MM.1S (cell line): ENCODE results near the gene CTNNA3.
"Not testable (repeated sequence)": the region's sequence is repeated elsewhere in the genome, so short reads cannot be mapped to it uniquely, and the experiment has no call there.

ENCODE experiments used
- DNase-seq: peaks from one replicate; pipeline ENCODE4 v3.0.0-alpha.2; 2015
- H2AFZ ChIP-seq: fragments of 300-600 bp; sonication (generic); 2 replicates; pipeline ENCODE4 v1.6.0; 2016; ENCODE audit warnings: antibody characterized with exemption, low read length
- H3F3A ChIP-seq: fragments of 300-600 bp; sonication (generic); 2 replicates; pipeline ENCODE4 v1.6.1; 2016; ENCODE audit warnings: mild to moderate bottlenecking, antibody characterized with exemption, low read length, moderate library complexity, mixed read lengths; ENCODE audit not compliant: insufficient read depth
- H3K27ac ChIP-seq: fragments of 300-600 bp; sonication (generic); 2 replicates; pipeline ENCODE4 v1.5.1; 2016; ENCODE audit warnings: mild to moderate bottlenecking, low read length
- H3K27me3 ChIP-seq: fragments of 300-600 bp; sonication (generic); replicated peaks from 2 replicates; pipeline ENCODE4 v1.6.0; 2016; ENCODE audit warnings: low read length; ENCODE audit not compliant: insufficient read depth
- H3K36me3 ChIP-seq: fragments of 300-600 bp; sonication (generic); replicated peaks from 2 replicates; pipeline ENCODE4 v1.6.1; 2016; ENCODE audit warnings: mild to moderate bottlenecking, low read length, mixed read lengths; ENCODE audit not compliant: insufficient read depth
- H3K4me1 ChIP-seq: fragments of 300-600 bp; sonication (generic); 2 replicates; pipeline ENCODE4 v1.6.1; 2016; ENCODE audit warnings: low read length, mixed read lengths
- H3K4me2 ChIP-seq: fragments of 300-600 bp; sonication (generic); 2 replicates; pipeline ENCODE4 v1.6.0; 2016; ENCODE audit warnings: low read depth, low read length
- H3K4me3 ChIP-seq: fragments of 300-600 bp; sonication (generic); 2 replicates; pipeline ENCODE4 v1.5.1; 2016; ENCODE audit warnings: low read length, mixed read lengths
- H3K79me2 ChIP-seq: fragments of 300-600 bp; sonication (generic); 2 replicates; pipeline ENCODE4 v1.6.1; 2016; ENCODE audit warnings: mixed run types, low read length, mixed read lengths
- H3K9ac ChIP-seq: fragments of 300-600 bp; sonication (generic); 2 replicates; pipeline ENCODE4 v1.6.1; 2016; ENCODE audit warnings: low read length, mixed read lengths
- H3K9me2 ChIP-seq: fragments of 300-600 bp; sonication (generic); replicated peaks from 2 replicates; pipeline ENCODE4 v1.6.1; 2016; ENCODE audit warnings: mild to moderate bottlenecking, low read length, mixed read lengths; ENCODE audit not compliant: insufficient read depth
- H3K9me3 ChIP-seq: fragments of 300-600 bp; sonication (generic); replicated peaks from 2 replicates; pipeline ENCODE4 v1.6.1; 2016; ENCODE audit warnings: mild to moderate bottlenecking, low read length, mixed read lengths; ENCODE audit not compliant: insufficient read depth
- H4K20me1 ChIP-seq: fragments of 300-600 bp; sonication (generic); 2 replicates; pipeline ENCODE4 v1.6.1; 2016; ENCODE audit warnings: mild to moderate bottlenecking, low read length, moderate library complexity, mixed read lengths; ENCODE audit not compliant: insufficient read depth
- EZH2 ChIP-seq: fragments of 300-600 bp; sonication (generic); optimal IDR thresholded peaks from 2 replicates; pipeline ENCODE3; 2017; ENCODE audit warnings: low read depth, mild to moderate bottlenecking, antibody characterized with exemption, low read length, mixed read lengths
- EZH2phosphoT487 ChIP-seq: fragments of 300-600 bp; sonication (generic); IDR thresholded peaks from 2 replicates; pipeline ENCODE4 v1.6.1; 2018; ENCODE audit warnings: antibody characterized with exemption, low read length
- TF ChIP-seq, protein P1 (sequence below): fragments of 300-600 bp; sonication (generic); IDR thresholded peaks from 2 replicates; pipeline ENCODE4 v1.5.1; 2016; ENCODE audit warnings: antibody characterized with exemption, low read length, mixed read lengths

Gene CTNNA3

DNA sequence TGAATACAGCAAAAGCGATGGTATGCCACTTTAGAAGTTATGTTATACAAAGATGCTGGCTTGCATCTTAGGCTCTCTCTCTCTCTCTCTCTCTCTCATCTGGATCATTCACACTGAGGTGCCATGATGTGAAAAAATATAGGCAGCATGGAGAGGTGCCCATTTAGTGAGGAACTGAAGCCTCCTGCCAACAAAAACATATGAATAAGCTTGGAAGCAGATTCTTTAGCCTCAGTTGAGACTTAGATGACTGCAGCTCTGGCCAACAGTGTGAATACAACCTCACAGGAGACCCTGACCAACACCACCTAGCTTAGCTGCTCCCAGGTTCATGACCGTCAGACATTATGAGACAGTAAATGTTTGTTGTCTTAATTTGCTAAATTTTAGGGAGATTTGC, 1330.3 kb downstream of the CTNNA3 start:
- no peaks in the 10 kb centered on the region for H3K4me1 ChIP-seq
- no peaks in the 10 kb centered on the region for H3K27me3 ChIP-seq
- H3K9ac ChIP-seq = no peak overlapping the region
- TF ChIP-seq EZH2 (no peak), EZH2phosphoT487 (no peak)
- TF ChIP-seq, protein P1, sequence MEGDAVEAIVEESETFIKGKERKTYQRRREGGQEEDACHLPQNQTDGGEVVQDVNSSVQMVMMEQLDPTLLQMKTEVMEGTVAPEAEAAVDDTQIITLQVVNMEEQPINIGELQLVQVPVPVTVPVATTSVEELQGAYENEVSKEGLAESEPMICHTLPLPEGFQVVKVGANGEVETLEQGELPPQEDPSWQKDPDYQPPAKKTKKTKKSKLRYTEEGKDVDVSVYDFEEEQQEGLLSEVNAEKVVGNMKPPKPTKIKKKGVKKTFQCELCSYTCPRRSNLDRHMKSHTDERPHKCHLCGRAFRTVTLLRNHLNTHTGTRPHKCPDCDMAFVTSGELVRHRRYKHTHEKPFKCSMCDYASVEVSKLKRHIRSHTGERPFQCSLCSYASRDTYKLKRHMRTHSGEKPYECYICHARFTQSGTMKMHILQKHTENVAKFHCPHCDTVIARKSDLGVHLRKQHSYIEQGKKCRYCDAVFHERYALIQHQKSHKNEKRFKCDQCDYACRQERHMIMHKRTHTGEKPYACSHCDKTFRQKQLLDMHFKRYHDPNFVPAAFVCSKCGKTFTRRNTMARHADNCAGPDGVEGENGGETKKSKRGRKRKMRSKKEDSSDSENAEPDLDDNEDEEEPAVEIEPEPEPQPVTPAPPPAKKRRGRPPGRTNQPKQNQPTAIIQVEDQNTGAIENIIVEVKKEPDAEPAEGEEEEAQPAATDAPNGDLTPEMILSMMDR = no peak
- H3K9me2 ChIP-seq = no peaks in the 10 kb centered on the region
- no peaks in the 10 kb centered on the region for H3K9me3 ChIP-seq
- H3K27ac ChIP-seq = no peak overlapping the region
- H3K4me3 ChIP-seq = no peak overlapping the region
- H4K20me1 ChIP-seq = no peaks in the 10 kb centered on the region
- no peak overlapping the region for H3K4me2 ChIP-seq
- H3F3A ChIP-seq = no peaks in the 10 kb centered on the region
- no peaks in the 10 kb centered on the region for H3K79me2 ChIP-seq
- H2AFZ ChIP-seq = no peak overlapping the region
- DNase-seq = no peak
- no peaks in the 10 kb centered on the region for H3K36me3 ChIP-seq

DNA sequence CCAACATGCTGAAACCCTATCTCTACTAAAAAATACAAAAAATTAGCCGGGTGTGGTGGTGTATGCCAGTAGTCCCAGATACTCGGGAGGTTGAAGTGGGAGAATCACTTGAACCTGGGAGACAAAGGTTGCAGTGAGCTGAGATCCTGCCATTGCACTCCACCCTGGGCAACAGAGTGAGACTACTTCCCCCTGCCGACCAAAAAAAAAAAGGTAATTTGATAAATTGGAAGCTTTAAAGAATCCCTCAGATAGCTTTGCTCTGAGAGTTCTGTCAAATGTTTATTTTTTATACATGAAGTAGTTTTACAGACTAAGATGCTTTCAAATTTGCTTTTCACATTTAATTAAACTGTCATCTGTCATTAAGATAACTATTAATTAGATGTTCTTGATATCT, 1333.5 kb downstream of the CTNNA3 start:
- TF ChIP-seq EZH2 = no peak
- no peak for TF ChIP-seq EZH2phosphoT487
- TF ChIP-seq, protein P1 = no peak
- Histone ChIP-seq H3K36me3 (no peaks in the 10 kb centered on the region), H4K20me1 (no peaks in the 10 kb centered on the region), H2AFZ (no peak overlapping the region), H3K9ac (no peak overlapping the region), H3K4me3 (no peak overlapping the region), H3F3A (no peaks in the 10 kb centered on the region), H3K4me1 (no peaks in the 10 kb centered on the region), H3K9me2 (no peaks in the 10 kb centered on the region), H3K4me2 (no peak overlapping the region), H3K27ac (no peak overlapping the region), H3K79me2 (no peaks in the 10 kb centered on the region), H3K27me3 (no peaks in the 10 kb centered on the region), H3K9me3 (no peaks in the 10 kb centered on the region)
- DNase-seq = no peak

DNA sequence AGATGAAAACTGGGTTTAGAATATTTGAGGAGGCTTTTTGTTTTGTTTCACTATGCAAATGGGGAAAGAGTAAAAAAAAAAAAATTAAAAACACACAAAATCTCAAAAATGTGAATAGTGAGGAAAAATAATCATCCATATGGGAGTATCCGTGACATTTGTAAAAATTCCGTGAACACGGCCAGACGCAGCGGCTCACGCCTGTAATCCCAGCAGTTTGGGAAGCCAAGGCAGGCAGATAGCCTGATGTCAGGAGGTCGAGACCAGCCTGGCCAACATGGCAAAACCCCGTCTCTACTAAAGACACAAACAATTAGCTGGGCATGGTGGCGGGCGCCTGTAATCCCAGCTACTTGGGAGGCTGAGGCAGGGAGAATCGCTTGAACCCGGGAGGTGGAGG, 1342.2 kb downstream of the CTNNA3 start:
- H3K4me2 ChIP-seq, H4K20me1 ChIP-seq, DNase-seq, H3K27ac ChIP-seq, H3K4me3 ChIP-seq, H3K79me2 ChIP-seq, H3K27me3 ChIP-seq, H3K4me1 ChIP-seq, H3K9me2 ChIP-seq, H3K9ac ChIP-seq, H3K36me3 ChIP-seq, H2AFZ ChIP-seq, H3F3A ChIP-seq, H3K9me3 ChIP-seq: not testable (repeated sequence)

DNA sequence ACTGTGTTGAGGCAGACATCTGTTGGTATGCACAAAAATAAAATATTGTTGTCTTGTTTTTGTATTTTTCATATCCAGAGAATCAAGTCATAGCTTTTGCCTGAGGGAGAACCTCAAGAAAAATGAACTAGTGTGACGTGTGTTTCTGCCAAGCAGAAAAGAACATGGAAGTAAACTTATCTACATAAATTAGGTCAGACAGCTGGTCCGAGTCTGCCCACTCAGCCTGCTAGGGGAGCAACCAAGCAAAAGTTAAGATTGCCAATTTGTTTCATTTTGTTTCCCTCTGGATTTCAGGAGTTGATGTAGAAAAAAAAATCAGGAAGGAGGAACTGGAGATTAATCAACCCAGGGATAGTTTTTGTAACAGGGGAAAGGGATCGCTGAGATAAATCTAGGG, 1342.6 kb downstream of the CTNNA3 start:
- TF ChIP-seq EZH2 = no peak
- TF ChIP-seq, protein P1 = no peak
- no peak for TF ChIP-seq EZH2phosphoT487
- Histone ChIP-seq H3K4me1 (no peaks in the 10 kb centered on the region), H4K20me1 (no peaks in the 10 kb centered on the region), H3K36me3 (no peaks in the 10 kb centered on the region; the same call in 1 of the 2 replicates), H3F3A (no peaks in the 10 kb centered on the region), H3K27me3 (no peaks in the 10 kb centered on the region), H3K4me2 (no peak overlapping the region), H3K79me2 (no peaks in the 10 kb centered on the region), H3K9me2 (no peaks in the 10 kb centered on the region), H3K9me3 (no peaks in the 10 kb centered on the region), H2AFZ (no peak overlapping the region), H3K9ac (no peak overlapping the region), H3K27ac (no peak overlapping the region), H3K4me3 (no peak overlapping the region)
- no peak for DNase-seq
